CD4-positive, CD25-positive, alpha-beta regulatory T cell (primary cell): ENCODE results near the gene HYLS1. TPM values are rescaled to one million over a fixed set of nuclear protein-coding genes. Genes with fewer than 3 reads are reported as not detected.

ENCODE experiments used
- ATAC-seq, 2 donors: fragments of 150-1000 bp; cut with Tn5 transposase; one replicate each; pipeline ENCODE4 v1.10.0; 2021; ENCODE audit warnings: low read depth in 2 of 2, moderate number of reproducible peaks in 2 of 2, moderate library complexity in 1 of 2
- DNase-seq, 3 donors: peaks; one replicate each; pipeline versions ENCODE4 v3.0.0 to v3.0.0-alpha.2; 2012 to 2022; ENCODE audit warnings: mixed read lengths in 1 of 3
- H3K27ac ChIP-seq: one replicate; pipeline ENCODE4 v1.7.0; 2013; ENCODE audit warnings: mild to moderate bottlenecking, low read length; ENCODE audit not compliant: insufficient read depth, poor library complexity, severe bottlenecking
- H3K27me3 ChIP-seq: one replicate; pipeline ENCODE4 v1.7.0; 2013; ENCODE audit warnings: low read length; ENCODE audit not compliant: control insufficient read depth, insufficient read depth
- H3K36me3 ChIP-seq: one replicate; pipeline ENCODE4 v1.7.0; 2013; ENCODE audit warnings: mild to moderate bottlenecking, low read length, moderate library complexity; ENCODE audit not compliant: control insufficient read depth, insufficient read depth
- H3K4me1 ChIP-seq: 2 replicates; pipeline ENCODE4 v1.7.0; 2013; ENCODE audit warnings: mild to moderate bottlenecking, low read length; ENCODE audit not compliant: insufficient read depth, control insufficient read depth, poor library complexity, severe bottlenecking
- H3K4me3 ChIP-seq: one replicate; pipeline ENCODE4 v1.7.0; 2013; ENCODE audit warnings: low read depth, mild to moderate bottlenecking, low read length, moderate library complexity
- H3K9me3 ChIP-seq, 2 experiments: 1 replicate in 1 of 2; 2 replicates in 1 of 2; pipeline ENCODE4 v1.7.0; 2013; ENCODE audit warnings: low read length in 2 of 2, mild to moderate bottlenecking in 1 of 2, moderate library complexity in 1 of 2; ENCODE audit not compliant: control insufficient read depth in 2 of 2
- H3K27ac Mint-ChIP-seq, 3 donors: one replicate each; pipeline ENCODE4 v1.8.0; 2020 to 2022; ENCODE audit warnings: mild to moderate bottlenecking in 3 of 3, mixed read lengths in 3 of 3, moderate library complexity in 2 of 3
- H3K27me3 Mint-ChIP-seq: one replicate; pipeline ENCODE4 v1.8.0; 2022; ENCODE audit warnings: mild to moderate bottlenecking, mixed read lengths
- H3K36me3 Mint-ChIP-seq: one replicate; pipeline ENCODE4 v1.8.0; 2020; ENCODE audit warnings: mixed read lengths
- H3K4me1 Mint-ChIP-seq, 4 donors: one replicate each; pipeline ENCODE4 v1.8.0; 2020 to 2022; ENCODE audit warnings: mixed read lengths in 4 of 4, mild to moderate bottlenecking in 1 of 4
- H3K4me3 Mint-ChIP-seq, 4 donors: one replicate each; pipeline ENCODE4 v1.8.0; 2020 to 2022; ENCODE audit warnings: mild to moderate bottlenecking in 4 of 4, mixed read lengths in 4 of 4, moderate library complexity in 3 of 4
- H3K9me3 Mint-ChIP-seq, 7 donors: one replicate each; pipeline ENCODE4 v1.8.0; 2020 to 2022; ENCODE audit warnings: mixed read lengths in 7 of 7, mild to moderate bottlenecking in 3 of 7, moderate library complexity in 2 of 7
- polyA plus RNA-seq, 4 donors: library from polyadenylated mRNA; unstranded; fragments of 300-500 nt; fragmentation: Illumina TruSeq; gene quantifications; one replicate each; pipeline ENCODE4 v1.2.3, GENCODE V29; 2021
- total RNA-seq: library from RNA; stranded (reverse); gene quantifications from one replicate; pipeline ENCODE4 v1.2.3, GENCODE V29; 2022

Gene HYLS1
- total and polyA plus RNA-seq, 5 donors from 2014 or later = 3.1 to 13.3 (median 11.5) TPM

GRCh38 chr11:125943661-125944349 is 56.3 kb downstream of the HYLS1 start:
- Mint-ChIP-seq H3K9me3 (peaks cover 0 to 2% (median 0%) of the 10 kb centered on the region in 7 donors), H3K27me3 (no peaks in the 10 kb centered on the region), H3K4me1 (peaks cover 0 to 8% (median 0%) of the 10 kb centered on the region in 4 donors), H3K27ac (no peak overlapping the region), H3K36me3 (no peaks in the 10 kb centered on the region), H3K4me3 (no peak overlapping the region)
- H3K4me3 ChIP-seq = no peak overlapping the region
- ATAC-seq = no peak
- no peaks in the 10 kb centered on the region for H3K9me3 ChIP-seq
- H3K36me3 ChIP-seq = no peaks in the 10 kb centered on the region
- H3K27me3 ChIP-seq = no peaks in the 10 kb centered on the region
- H3K4me1 ChIP-seq = no peaks in the 10 kb centered on the region
- no peak overlapping the region for H3K27ac ChIP-seq
- no peak for DNase-seq

- Histone ChIP-seq H3K27me3 (no peaks in the 10 kb centered on the region), H3K9me3 (no peaks in the 10 kb centered on the region), H3K4me3 (no peak overlapping the region), H3K4me1 (no peaks in the 10 kb centered on the region), H3K27ac (no peak overlapping the region), H3K36me3 (no peaks in the 10 kb centered on the region)
- Mint-ChIP-seq H3K4me1 (peaks cover 0 to 5% (median 0%) of the 10 kb centered on the region in 4 donors), H3K27me3 (no peaks in the 10 kb centered on the region), H3K4me3 (no peak overlapping the region), H3K9me3 (no peaks in the 10 kb centered on the region), H3K27ac (no peak overlapping the region), H3K36me3 (no peaks in the 10 kb centered on the region)
- ATAC-seq = no peak
- no peak for DNase-seq
Observed at GRCh38 chr11:125944350-125945010, 57.0 kb downstream of the HYLS1 start.

- H3K4me1 Mint-ChIP-seq = peaks cover 0 to 5% (median 0%) of the 10 kb centered on the region in 4 donors
Observed at GRCh38 chr11:125945011-125945796, 57.7 kb downstream of the HYLS1 start.

DNA sequence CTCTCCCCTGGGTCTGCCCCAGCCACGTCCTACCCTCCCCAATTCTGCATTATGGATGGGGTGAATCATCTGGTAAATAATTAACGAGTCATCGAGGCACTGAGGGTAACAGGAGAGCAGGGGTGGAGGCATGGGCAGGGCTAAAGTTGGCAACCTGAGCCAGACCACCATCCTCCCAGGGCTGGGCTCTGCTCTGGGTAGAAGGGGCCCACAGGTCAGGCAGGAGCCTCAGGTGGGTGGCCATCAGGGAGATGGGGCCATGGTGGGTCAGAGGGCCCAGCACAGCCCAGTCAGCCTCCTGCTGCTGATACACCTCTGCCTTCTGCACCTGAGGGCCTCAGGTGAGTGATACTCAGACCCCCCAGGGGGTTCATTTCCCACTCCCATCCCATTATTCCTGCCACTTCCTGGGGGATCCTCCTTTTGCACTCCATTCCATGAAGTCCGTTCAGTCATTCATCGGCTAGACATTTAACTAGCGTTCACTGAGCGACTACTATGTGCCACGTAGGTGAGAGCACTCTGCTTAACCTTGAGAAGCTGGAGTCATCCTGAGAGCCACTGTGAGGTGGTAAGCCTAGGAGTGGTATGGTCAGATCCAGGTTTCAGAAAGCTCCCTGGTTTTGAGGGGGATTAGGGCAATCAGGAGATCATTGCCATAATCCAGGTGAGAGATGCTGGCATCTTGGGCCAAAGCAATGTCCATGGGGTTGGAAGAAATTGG is 58.5 kb downstream of the HYLS1 start, which contains the start of gene VSIG10L2:
VSIG10L2 (plus strand) TSS at position 248 of the 724 bp plus-strand sequence; CDS start at position 260, 12 bp downstream.
- H3K4me3 Mint-ChIP-seq = no peak within 1 kb of the TSS
- no peaks in the 10 kb centered on the region for H3K36me3 Mint-ChIP-seq
- no peaks in the 10 kb centered on the region for H3K27me3 Mint-ChIP-seq
- H3K9me3 ChIP-seq = no peaks in the 10 kb centered on the region
- no peak for DNase-seq
- no peak for ATAC-seq
- H3K27ac Mint-ChIP-seq = no peak within 1 kb of the TSS
- H3K4me1 ChIP-seq = no peaks in the 10 kb centered on the region
- H3K36me3 ChIP-seq = no peaks in the 10 kb centered on the region
- no peak within 1 kb of the TSS for H3K27ac ChIP-seq
- no peaks in the 10 kb centered on the region for H3K27me3 ChIP-seq
- no peak within 1 kb of the TSS for H3K4me3 ChIP-seq
- H3K4me1 Mint-ChIP-seq = peaks cover 0 to 5% (median 0%) of the 10 kb centered on the region in 4 donors
- H3K9me3 Mint-ChIP-seq = no peaks in the 10 kb centered on the region

More at GRCh38 chr11:125945011-125945796, 57.7 kb downstream of the HYLS1 start:
- H3K36me3 ChIP-seq = no peaks in the 10 kb centered on the region
- DNase-seq (no peak), ATAC-seq (no peak)
- H3K27me3 ChIP-seq = no peaks in the 10 kb centered on the region
- no peak overlapping the region for H3K4me3 Mint-ChIP-seq
- H3K36me3 Mint-ChIP-seq = no peaks in the 10 kb centered on the region
- H3K4me3 ChIP-seq = no peak overlapping the region
- H3K27ac Mint-ChIP-seq = no peak overlapping the region
- no peaks in the 10 kb centered on the region for H3K4me1 ChIP-seq
- H3K9me3 Mint-ChIP-seq = no peaks in the 10 kb centered on the region
- H3K27me3 Mint-ChIP-seq = no peaks in the 10 kb centered on the region
- no peak overlapping the region for H3K27ac ChIP-seq
- H3K9me3 ChIP-seq = no peaks in the 10 kb centered on the region

- no peak for ATAC-seq
- Histone ChIP-seq H3K27ac (no peak overlapping the region), H3K9me3 (no peaks in the 10 kb centered on the region), H3K4me3 (no peak overlapping the region), H3K36me3 (no peaks in the 10 kb centered on the region), H3K27me3 (no peaks in the 10 kb centered on the region), H3K4me1 (no peaks in the 10 kb centered on the region)
- no peak overlapping the region for H3K27ac Mint-ChIP-seq
- no peaks in the 10 kb centered on the region for H3K36me3 Mint-ChIP-seq
- no peaks in the 10 kb centered on the region for H3K27me3 Mint-ChIP-seq
- no peak for DNase-seq
- no peaks in the 10 kb centered on the region for H3K9me3 Mint-ChIP-seq
- peaks cover 0 to 3% (median 0%) of the 10 kb centered on the region in 4 donors for H3K4me1 Mint-ChIP-seq
- H3K4me3 Mint-ChIP-seq = no peak overlapping the region
Observed at GRCh38 chr11:125946712-125947418, 59.4 kb downstream of the HYLS1 start.

DNA sequence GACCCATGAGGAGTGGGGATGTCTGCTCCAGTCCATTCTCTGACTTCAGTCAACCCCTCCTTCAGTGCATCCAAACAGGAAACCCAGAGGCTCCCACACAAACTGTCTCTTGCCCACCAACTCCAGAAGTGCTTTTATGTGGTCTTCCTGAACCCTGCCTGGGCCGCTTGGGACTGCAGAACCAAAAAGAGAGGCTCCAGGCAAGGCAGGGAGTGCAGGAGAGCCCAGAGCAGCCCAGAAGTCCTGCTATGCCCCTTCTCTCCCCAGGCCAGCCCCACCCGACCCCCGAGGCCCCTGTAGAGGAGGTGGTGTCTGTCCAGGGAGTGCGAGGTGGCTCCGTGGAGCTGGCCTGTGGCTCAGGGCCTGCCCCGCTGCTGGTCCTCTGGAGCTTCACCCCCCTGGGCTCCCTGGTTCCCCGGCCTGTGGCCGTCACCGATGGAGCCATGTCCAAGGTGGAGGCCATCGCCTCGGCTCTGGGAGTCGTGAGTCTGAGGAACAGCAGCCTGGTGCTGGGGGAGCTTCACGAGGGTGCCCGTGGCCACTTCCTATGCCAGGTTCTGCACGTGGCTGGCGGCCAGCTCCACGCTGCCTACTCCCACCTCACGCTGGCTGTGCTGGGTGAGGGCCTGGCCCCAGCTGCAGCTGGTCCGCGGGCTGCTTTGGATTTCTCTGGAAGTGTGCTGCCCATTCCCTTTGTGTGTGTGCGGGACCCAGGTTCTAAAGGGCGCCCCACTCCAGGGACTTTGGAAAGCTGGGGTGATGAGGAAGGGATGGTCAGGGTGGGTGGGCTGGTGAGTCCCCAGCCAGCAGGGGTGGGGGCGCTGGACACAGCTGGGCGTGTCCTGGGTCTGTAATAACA is 60.2 kb downstream of the HYLS1 start:
- Histone ChIP-seq H3K27me3 (no peaks in the 10 kb centered on the region), H3K9me3 (no peaks in the 10 kb centered on the region), H3K4me3 (no peak overlapping the region), H3K36me3 (no peaks in the 10 kb centered on the region), H3K4me1 (no peaks in the 10 kb centered on the region), H3K27ac (no peak overlapping the region)
- H3K27me3 Mint-ChIP-seq = no peaks in the 10 kb centered on the region
- ATAC-seq = no peak
- no peaks in the 10 kb centered on the region for H3K9me3 Mint-ChIP-seq
- H3K27ac Mint-ChIP-seq = no peak overlapping the region
- no peaks in the 10 kb centered on the region for H3K4me1 Mint-ChIP-seq
- DNase-seq = no peak
- H3K4me3 Mint-ChIP-seq = no peak overlapping the region
- H3K36me3 Mint-ChIP-seq = no peaks in the 10 kb centered on the region
